Neural progenitor cell (in vitro differentiated cells): ENCODE measurements around the gene EPHA1. TPM values are rescaled to one million over a fixed set of nuclear protein-coding genes. Genes with fewer than 3 reads are reported as not detected.
A peak's percentile ranks its signal among the peaks of the same experiment; 100 is the strongest.

ENCODE experiments used
- DNase-seq: peaks from one replicate; pipeline ENCODE4 v3.0.0-alpha.2; 2016; ENCODE audit warnings: low spot score
- H2AFZ ChIP-seq: fragments of 200-600 bp; sonication (generic); replicated peaks from 2 replicates; pipeline ENCODE4 v1.6.1; 2016; ENCODE audit warnings: antibody characterized with exemption
- H3F3A ChIP-seq: fragments of 200-600 bp; sonication (generic); 2 replicates; pipeline ENCODE4 v1.6.1; 2016; ENCODE audit warnings: antibody characterized with exemption, low read depth
- H3K27ac ChIP-seq: fragments of 200-600 bp; sonication (generic); 2 replicates; pipeline ENCODE4 v1.5.1; 2016; ENCODE audit warnings: mild to moderate bottlenecking
- H3K27me3 ChIP-seq: fragments of 200-600 bp; sonication (generic); 2 replicates; pipeline ENCODE4 v1.6.1; 2016; ENCODE audit warnings: mild to moderate bottlenecking, moderate library complexity
- H3K36me3 ChIP-seq: fragments of 200-600 bp; sonication (generic); 2 replicates; pipeline ENCODE4 v1.5.1; 2016
- H3K4me1 ChIP-seq: fragments of 200-600 bp; sonication (generic); 2 replicates; pipeline ENCODE4 v1.6.1; 2016; ENCODE audit warnings: mixed run types
- H3K4me2 ChIP-seq: fragments of 200-600 bp; sonication (generic); 2 replicates; pipeline ENCODE4 v1.6.1; 2016
- H3K4me3 ChIP-seq: fragments of 200-600 bp; sonication (generic); 2 replicates; pipeline ENCODE4 v1.5.1; 2016
- H3K79me2 ChIP-seq: fragments of 200-600 bp; sonication (generic); 2 replicates; pipeline ENCODE4 v1.6.1; 2016; ENCODE audit warnings: low read depth
- H3K9ac ChIP-seq: fragments of 200-600 bp; sonication (generic); 2 replicates; pipeline ENCODE4 v1.6.1; 2016
- H3K9me3 ChIP-seq: fragments of 200-600 bp; sonication (generic); 2 replicates; pipeline ENCODE4 v1.5.1; 2016; ENCODE audit warnings: low read depth
- H4K20me1 ChIP-seq: fragments of 200-600 bp; sonication (generic); 2 replicates; pipeline ENCODE4 v1.6.1; 2016; ENCODE audit warnings: low read depth
- H3K27ac Mint-ChIP-seq: 3 replicates; pipeline ENCODE4 v1.8.0; 2021; ENCODE audit warnings: mixed read lengths
- H3K27me3 Mint-ChIP-seq: 2 replicates; pipeline ENCODE4 v1.8.0; 2022; ENCODE audit warnings: low read depth, mild to moderate bottlenecking, inconsistent platforms, moderate library complexity, mixed read lengths; ENCODE audit not compliant: insufficient read depth
- H3K36me3 Mint-ChIP-seq: 3 replicates; pipeline ENCODE4 v1.8.0; 2021; ENCODE audit warnings: mixed read lengths
- H3K4me1 Mint-ChIP-seq: 3 replicates; pipeline ENCODE4 v1.8.0; 2021; ENCODE audit warnings: mixed read lengths
- H3K4me3 Mint-ChIP-seq: 3 replicates; pipeline ENCODE4 v1.8.0; 2021; ENCODE audit warnings: mild to moderate bottlenecking, moderate library complexity, mixed read lengths
- H3K9me3 Mint-ChIP-seq: 3 replicates; pipeline ENCODE4 v1.8.0; 2020; ENCODE audit warnings: mixed read lengths
- CTCF ChIP-seq: fragments of 200-600 bp; sonication (generic); IDR thresholded peaks from 2 replicates; pipeline ENCODE4 v1.5.1; 2017; ENCODE audit warnings: antibody characterized with exemption, mild to moderate bottlenecking
- EZH2 ChIP-seq: fragments of 200-600 bp; sonication (generic); IDR thresholded peaks from 2 replicates; pipeline ENCODE4 v1.6.1; 2017; ENCODE audit warnings: antibody characterized with exemption, mild to moderate bottlenecking, moderate library complexity
- EZH2phosphoT487 ChIP-seq: fragments of 200-600 bp; sonication (generic); IDR thresholded peaks from 2 replicates; pipeline ENCODE4 v1.6.1; 2017; ENCODE audit warnings: antibody characterized with exemption
- total RNA-seq: library from RNA; depleted of rRNA; stranded (reverse); fragments of >200 nt; gene quantifications from 2 replicates; pipeline ENCODE4 v1.2.3, GENCODE V29; 2015; ENCODE audit warnings: low replicate concordance

Gene EPHA1
- total RNA-seq, 1 donor from 2014 or later: 4.1 TPM

DNA sequence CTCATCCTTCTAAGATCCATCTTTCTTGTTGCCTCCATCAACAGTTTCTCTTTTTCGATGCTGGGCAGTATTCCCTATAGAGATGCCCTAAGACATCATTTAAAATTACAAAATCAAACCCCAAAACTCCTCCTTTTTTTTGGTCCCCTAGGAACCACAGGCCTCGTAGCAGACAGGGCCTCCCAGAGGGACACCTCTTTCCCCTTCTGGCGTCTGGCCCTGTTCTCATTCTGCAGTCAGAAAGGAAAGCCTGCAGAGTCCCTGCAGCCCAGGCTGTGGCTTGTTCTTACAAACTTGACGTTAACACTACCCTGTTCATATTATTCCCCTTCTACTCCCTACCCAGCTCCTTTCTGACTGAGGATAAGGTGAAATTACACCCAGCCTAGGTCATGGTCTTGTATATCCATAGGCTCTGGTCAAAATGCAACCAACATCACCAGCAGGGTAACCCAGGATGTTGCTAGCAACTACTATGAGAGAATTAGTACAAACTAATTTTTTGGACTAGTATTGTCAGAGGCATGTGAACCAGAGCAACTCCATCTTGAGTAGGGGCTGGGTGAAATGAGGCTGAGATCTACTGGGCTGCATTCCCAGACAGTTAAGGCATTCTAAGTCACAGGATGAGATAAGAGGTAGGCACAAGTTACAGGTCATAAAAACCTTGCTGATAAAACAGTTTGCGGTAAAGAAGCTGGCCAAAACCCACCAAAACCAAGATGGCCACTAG lies 3.5 kb upstream of the EPHA1 start:
- Histone ChIP-seq H3K36me3 (no peaks in the 10 kb centered on the region), H2AFZ (no peak overlapping the region), H3K27me3 (peaks cover 9% of the 10 kb centered on the region), H3K27ac (no peak overlapping the region), H4K20me1 (no peaks in the 10 kb centered on the region), H3K4me3 (no peak overlapping the region), H3K79me2 (no peaks in the 10 kb centered on the region), H3K4me2 (no peak overlapping the region), H3K9ac (no peak overlapping the region), H3F3A (peaks cover 9% of the 10 kb centered on the region), H3K9me3 (no peaks in the 10 kb centered on the region), H3K4me1 (peaks cover 19% of the 10 kb centered on the region)
- H3K27me3 Mint-ChIP-seq: peaks cover 14% of the 10 kb centered on the region
- H3K27ac Mint-ChIP-seq: no peak overlapping the region
- H3K9me3 Mint-ChIP-seq: peaks cover 6% of the 10 kb centered on the region
- DNase-seq: no peak
- H3K36me3 Mint-ChIP-seq: no peaks in the 10 kb centered on the region
- TF ChIP-seq EZH2 (no peak), CTCF (no peak), EZH2phosphoT487 (no peak)
- H3K4me3 Mint-ChIP-seq: no peak overlapping the region
- H3K4me1 Mint-ChIP-seq: peaks cover 31% of the 10 kb centered on the region

DNA sequence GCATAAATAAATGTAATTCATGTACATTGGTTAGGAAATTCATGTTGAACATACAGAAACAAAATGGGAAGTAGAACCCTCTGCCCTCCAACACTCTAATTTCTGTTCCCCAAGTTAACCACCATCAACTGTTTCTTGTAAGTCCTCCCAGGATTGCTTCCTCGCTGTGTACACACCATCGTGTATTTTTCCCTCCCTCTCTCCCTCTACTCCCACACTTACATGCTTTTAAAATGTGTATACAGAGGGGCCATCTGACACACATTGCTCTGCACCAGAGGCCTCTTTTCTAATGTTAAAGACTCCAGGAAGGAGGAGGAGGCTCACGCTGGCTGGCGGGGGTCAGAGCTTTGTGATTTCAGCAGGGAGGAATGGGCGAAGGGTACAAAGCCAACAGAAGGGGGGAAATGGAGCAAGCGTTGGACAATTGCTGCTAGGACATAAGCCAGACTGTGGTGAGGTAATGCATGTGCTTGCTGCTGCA lies 1.9 kb upstream of the EPHA1 start:
- H3K4me2 ChIP-seq: peak overlapping the region; percentile 14
- no peak for DNase-seq
- H3K27ac ChIP-seq: no peak overlapping the region
- peaks cover 24% of the 10 kb centered on the region for H3K4me1 ChIP-seq
- Mint-ChIP-seq H3K4me1 (peaks cover 43% of the 10 kb centered on the region), H3K4me3 (peak overlapping the region; percentile 76), H3K9me3 (peaks cover 6% of the 10 kb centered on the region), H3K27me3 (peaks cover 15% of the 10 kb centered on the region), H3K36me3 (no peaks in the 10 kb centered on the region), H3K27ac (no peak overlapping the region)
- H4K20me1 ChIP-seq: no peaks in the 10 kb centered on the region
- no peaks in the 10 kb centered on the region for H3K79me2 ChIP-seq
- no peak overlapping the region for H3K9ac ChIP-seq
- no peak for TF ChIP-seq EZH2phosphoT487
- TF ChIP-seq CTCF: no peak
- TF ChIP-seq EZH2: no peak
- H3K27me3 ChIP-seq: peaks cover 9% of the 10 kb centered on the region
- H2AFZ ChIP-seq: peak overlapping the region; percentile 78
- H3K4me3 ChIP-seq: no peak overlapping the region
- no peaks in the 10 kb centered on the region for H3K36me3 ChIP-seq
- H3K9me3 ChIP-seq: no peaks in the 10 kb centered on the region
- peaks cover 14% of the 10 kb centered on the region for H3F3A ChIP-seq

GRCh38 chr7:143408252-143408685 lies 387 bp downstream of the EPHA1 start:
- Histone ChIP-seq H3K79me2 (no peaks in the 10 kb centered on the region), H3K4me2 (peak overlapping the region; percentile 91), H3K27me3 (peaks cover 9% of the 10 kb centered on the region), H2AFZ (peak overlapping the region; percentile 92), H3F3A (peaks cover 14% of the 10 kb centered on the region), H3K4me3 (peak overlapping the region; percentile 53), H3K36me3 (no peaks in the 10 kb centered on the region), H3K4me1 (peaks cover 24% of the 10 kb centered on the region), H3K9me3 (no peaks in the 10 kb centered on the region), H4K20me1 (no peaks in the 10 kb centered on the region), H3K27ac (no peak overlapping the region), H3K9ac (no peak overlapping the region)
- Mint-ChIP-seq H3K27ac (no peak overlapping the region), H3K4me3 (no peak overlapping the region), H3K9me3 (peaks cover 6% of the 10 kb centered on the region), H3K27me3 (peaks cover 15% of the 10 kb centered on the region), H3K4me1 (peaks cover 47% of the 10 kb centered on the region), H3K36me3 (no peaks in the 10 kb centered on the region)
- peak; percentile 52 for DNase-seq
- no peak for TF ChIP-seq EZH2
- TF ChIP-seq EZH2phosphoT487: no peak
- TF ChIP-seq CTCF: no peak
